Parathyroid adenoma (tissue), 2 donors: ENCODE measurements around the gene KATNB1.

Source experiments
- H2AFZ ChIP-seq: fragments of 300-600 bp; sonication (generic); one replicate; pipeline ENCODE4 v1.7.0; 2017; ENCODE audit warnings: antibody characterized with exemption, mild to moderate bottlenecking
- H3K27ac ChIP-seq: fragments of 300-600 bp; sonication (generic); one replicate; pipeline ENCODE4 v1.7.0; 2017
- H3K27me3 ChIP-seq: fragments of 300-600 bp; sonication (generic); one replicate; pipeline ENCODE4 v1.7.0; 2017; ENCODE audit warnings: low read length; ENCODE audit not compliant: control insufficient read depth, insufficient read depth
- H3K36me3 ChIP-seq: fragments of 300-600 bp; sonication (generic); one replicate; pipeline ENCODE4 v1.7.0; 2017; ENCODE audit warnings: low read length; ENCODE audit not compliant: control insufficient read depth, insufficient read depth
- H3K4me1 ChIP-seq: fragments of 300-600 bp; sonication (generic); one replicate; pipeline ENCODE4 v1.7.0; 2017; ENCODE audit warnings: control low read depth
- H3K4me2 ChIP-seq: fragments of 300-600 bp; sonication (generic); one replicate; pipeline ENCODE4 v1.7.0; 2017; ENCODE audit warnings: low read length
- H3K4me3 ChIP-seq: fragments of 300-600 bp; sonication (generic); one replicate; pipeline ENCODE4 v1.7.0; 2017; ENCODE audit warnings: low read depth, low read length
- H3K79me2 ChIP-seq: fragments of 300-600 bp; sonication (generic); one replicate; pipeline ENCODE4 v1.7.0; 2017; ENCODE audit warnings: control low read depth
- H3K9ac ChIP-seq: fragments of 300-600 bp; sonication (generic); one replicate; pipeline ENCODE4 v1.7.0; 2017; ENCODE audit warnings: mild to moderate bottlenecking
- H3K9me3 ChIP-seq: fragments of 300-600 bp; sonication (generic); one replicate; pipeline ENCODE4 v1.7.0; 2017; ENCODE audit warnings: low read length; ENCODE audit not compliant: control insufficient read depth
- TF ChIP-seq, protein P1 (sequence below): fragments of 300-600 bp; sonication (generic); IDR thresholded peaks from one replicate; pipeline ENCODE4 v1.7.0; 2017; ENCODE audit warnings: antibody characterized with exemption, mild to moderate bottlenecking
- donor health status: primary hyperparathyroidism.

The KATNB1 gene

GRCh38 chr16:57748596-57748995 is 13.0 kb downstream of the KATNB1 start:
- no peaks in the 10 kb centered on the region for H3K79me2 ChIP-seq
- H3K9ac ChIP-seq: no peak overlapping the region
- no peak overlapping the region for H3K27ac ChIP-seq
- H3K4me1 ChIP-seq: no peaks in the 10 kb centered on the region
- H2AFZ ChIP-seq: no peak overlapping the region
- no peaks in the 10 kb centered on the region for H3K9me3 ChIP-seq
- no peaks in the 10 kb centered on the region for H3K27me3 ChIP-seq
- no peak overlapping the region for H3K4me2 ChIP-seq
- no peak overlapping the region for H3K4me3 ChIP-seq
- TF ChIP-seq, protein P1, sequence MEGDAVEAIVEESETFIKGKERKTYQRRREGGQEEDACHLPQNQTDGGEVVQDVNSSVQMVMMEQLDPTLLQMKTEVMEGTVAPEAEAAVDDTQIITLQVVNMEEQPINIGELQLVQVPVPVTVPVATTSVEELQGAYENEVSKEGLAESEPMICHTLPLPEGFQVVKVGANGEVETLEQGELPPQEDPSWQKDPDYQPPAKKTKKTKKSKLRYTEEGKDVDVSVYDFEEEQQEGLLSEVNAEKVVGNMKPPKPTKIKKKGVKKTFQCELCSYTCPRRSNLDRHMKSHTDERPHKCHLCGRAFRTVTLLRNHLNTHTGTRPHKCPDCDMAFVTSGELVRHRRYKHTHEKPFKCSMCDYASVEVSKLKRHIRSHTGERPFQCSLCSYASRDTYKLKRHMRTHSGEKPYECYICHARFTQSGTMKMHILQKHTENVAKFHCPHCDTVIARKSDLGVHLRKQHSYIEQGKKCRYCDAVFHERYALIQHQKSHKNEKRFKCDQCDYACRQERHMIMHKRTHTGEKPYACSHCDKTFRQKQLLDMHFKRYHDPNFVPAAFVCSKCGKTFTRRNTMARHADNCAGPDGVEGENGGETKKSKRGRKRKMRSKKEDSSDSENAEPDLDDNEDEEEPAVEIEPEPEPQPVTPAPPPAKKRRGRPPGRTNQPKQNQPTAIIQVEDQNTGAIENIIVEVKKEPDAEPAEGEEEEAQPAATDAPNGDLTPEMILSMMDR: no peak
- no peaks in the 10 kb centered on the region for H3K36me3 ChIP-seq

DNA sequence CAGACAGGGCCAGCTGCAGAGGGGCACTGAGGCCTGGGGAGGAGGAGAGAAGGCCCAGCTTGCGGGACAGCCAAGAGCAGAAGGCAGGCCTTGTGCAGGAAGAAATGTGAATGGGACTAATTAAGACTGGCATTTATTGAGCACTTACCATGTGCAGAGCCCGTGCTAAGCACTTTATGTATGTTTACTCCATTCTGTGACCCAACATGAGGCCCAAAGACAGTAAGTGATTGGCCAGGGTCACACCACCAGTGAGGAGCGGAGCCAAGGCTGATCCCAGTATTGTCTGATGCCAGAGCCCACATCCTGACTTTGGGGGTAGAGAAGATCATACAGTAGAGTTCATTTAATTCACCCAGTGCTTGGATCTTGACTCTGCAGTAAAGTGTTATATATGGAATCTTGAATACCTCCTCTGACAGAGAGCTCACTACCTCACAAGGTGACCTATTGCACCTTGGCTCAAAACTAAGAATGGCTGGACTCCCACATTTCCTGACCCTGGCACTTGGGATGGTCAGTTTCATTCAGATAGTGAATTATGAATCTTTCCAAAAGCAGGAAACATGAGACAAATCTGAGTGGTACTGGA is 13.6 kb downstream of the KATNB1 start:
- no peaks in the 10 kb centered on the region for H3K36me3 ChIP-seq
- H3K27ac ChIP-seq: no peak overlapping the region
- H3K9me3 ChIP-seq: no peaks in the 10 kb centered on the region
- no peak overlapping the region for H2AFZ ChIP-seq
- no peak overlapping the region for H3K9ac ChIP-seq
- no peaks in the 10 kb centered on the region for H3K27me3 ChIP-seq
- no peaks in the 10 kb centered on the region for H3K4me1 ChIP-seq
- H3K79me2 ChIP-seq: no peaks in the 10 kb centered on the region
- no peak overlapping the region for H3K4me3 ChIP-seq
- no peak overlapping the region for H3K4me2 ChIP-seq
- TF ChIP-seq, protein P1: no peak

DNA sequence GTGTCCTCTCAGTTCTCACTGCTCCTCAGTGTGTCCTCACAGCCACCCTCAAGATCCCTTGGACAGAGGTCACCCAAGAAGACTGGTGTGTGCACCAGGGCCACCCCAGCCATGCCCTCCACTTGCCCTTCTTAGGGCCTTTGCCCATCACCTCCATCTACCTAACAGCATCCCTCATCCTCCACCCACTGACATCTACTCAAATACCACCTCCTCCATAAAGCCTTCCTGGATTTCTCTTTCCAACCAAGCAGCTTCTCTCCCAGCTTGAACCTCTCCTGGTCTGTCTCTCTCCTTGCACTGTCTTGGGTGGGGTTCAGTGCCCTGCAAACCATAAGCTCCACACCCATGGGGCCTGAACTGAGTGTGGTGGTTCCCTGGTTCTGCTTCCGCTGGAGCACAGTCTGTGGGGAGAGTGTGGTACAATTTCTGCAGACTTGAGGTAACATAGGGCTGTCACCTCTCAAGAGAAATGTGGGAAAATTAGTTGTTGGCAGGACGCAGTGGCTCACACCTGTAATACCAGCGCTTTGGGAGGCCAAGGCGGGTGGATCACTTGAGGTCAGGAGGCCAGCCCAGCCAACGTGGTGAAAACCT is 14.4 kb downstream of the KATNB1 start:
- Histone ChIP-seq H3K9me3 (no peaks in the 10 kb centered on the region), H3K9ac (no peak overlapping the region), H3K79me2 (no peaks in the 10 kb centered on the region), H3K4me2 (no peak overlapping the region), H2AFZ (no peak overlapping the region), H3K27ac (no peak overlapping the region), H3K27me3 (no peaks in the 10 kb centered on the region), H3K4me1 (no peaks in the 10 kb centered on the region), H3K36me3 (no peaks in the 10 kb centered on the region), H3K4me3 (no peak overlapping the region)
- TF ChIP-seq, protein P1: no peak

GRCh38 chr16:57750796-57751538 is 15.4 kb downstream of the KATNB1 start:
- Histone ChIP-seq H3K27me3 (no peaks in the 10 kb centered on the region), H3K36me3 (no peaks in the 10 kb centered on the region), H3K79me2 (no peaks in the 10 kb centered on the region), H3K4me3 (no peak overlapping the region), H3K4me2 (no peak overlapping the region), H3K27ac (no peak overlapping the region), H3K9ac (no peak overlapping the region), H3K4me1 (no peaks in the 10 kb centered on the region), H3K9me3 (no peaks in the 10 kb centered on the region), H2AFZ (no peak overlapping the region)
- TF ChIP-seq, protein P1: no peak
